ENCODE results near the gene ADAMTS19.
A peak's percentile ranks its signal among the peaks of the same experiment; 100 is the strongest.

Gene ADAMTS19

DNA sequence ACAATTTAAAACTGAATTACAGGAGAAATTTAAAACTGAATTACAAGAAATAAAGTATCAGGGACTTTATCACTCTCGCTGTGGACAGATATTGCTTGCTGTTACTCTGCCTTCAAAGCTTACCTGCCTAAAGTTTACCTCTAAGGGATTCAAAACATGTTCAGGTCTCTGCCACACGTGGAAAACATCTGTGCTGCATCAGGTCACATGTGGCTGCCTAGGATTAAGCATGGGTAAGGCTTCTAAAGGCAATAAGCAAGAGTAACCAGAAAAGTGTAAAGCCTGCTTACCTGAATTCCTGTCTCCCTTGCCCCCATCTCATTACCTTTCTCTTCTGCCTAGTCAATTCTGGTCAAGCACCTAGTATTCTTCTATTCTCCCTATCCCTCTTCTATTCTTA is 306.7 kb downstream of the ADAMTS19 start:
- DNase-seq (ENCODE audit: low read depth, low spot score), result no peak

DNA sequence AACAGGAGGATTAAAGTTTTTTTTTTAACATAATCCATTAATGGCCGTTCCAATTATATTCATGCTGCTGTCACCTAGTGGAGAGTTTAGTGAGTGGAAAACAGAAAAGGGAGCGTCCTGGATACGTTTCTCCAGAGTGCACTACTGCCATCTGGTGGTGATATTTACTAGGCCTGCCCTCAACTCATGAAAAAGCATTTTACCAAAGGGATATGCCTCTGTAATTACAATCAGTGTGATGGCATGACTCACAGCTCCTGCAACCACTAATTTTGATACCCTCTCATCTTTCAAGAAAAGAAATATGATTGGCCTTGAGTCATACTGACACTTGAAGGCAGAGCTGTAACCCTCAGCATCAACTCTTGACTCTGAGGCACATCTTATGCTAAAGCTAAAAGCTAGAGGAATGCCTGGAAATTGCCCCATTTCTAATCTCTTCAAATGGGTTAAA is 307.9 kb downstream of the ADAMTS19 start:
- DNase-seq (ENCODE audit: low read depth, low spot score), result peak; percentile 93

DNA sequence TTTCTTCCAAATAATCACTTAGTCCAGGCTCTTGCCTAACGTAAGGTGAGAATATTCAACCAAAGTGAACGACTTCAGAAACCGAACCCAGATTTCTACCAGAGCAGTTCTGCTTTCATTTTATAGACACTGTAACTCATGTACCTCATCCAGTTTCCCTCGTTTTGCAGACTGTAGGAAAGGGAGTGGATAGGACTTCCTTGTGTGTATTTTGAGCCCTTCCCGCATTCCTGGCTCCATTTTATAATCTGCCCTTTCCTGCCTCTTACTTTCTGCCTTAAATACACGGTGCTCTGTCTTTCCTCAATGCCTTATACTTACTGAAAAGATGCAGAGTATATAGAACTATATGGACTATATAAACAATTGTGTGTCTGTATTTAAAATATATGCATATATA is 308.6 kb downstream of the ADAMTS19 start:
- DNase-seq (ENCODE audit: low read depth, low spot score), result no peak

DNA sequence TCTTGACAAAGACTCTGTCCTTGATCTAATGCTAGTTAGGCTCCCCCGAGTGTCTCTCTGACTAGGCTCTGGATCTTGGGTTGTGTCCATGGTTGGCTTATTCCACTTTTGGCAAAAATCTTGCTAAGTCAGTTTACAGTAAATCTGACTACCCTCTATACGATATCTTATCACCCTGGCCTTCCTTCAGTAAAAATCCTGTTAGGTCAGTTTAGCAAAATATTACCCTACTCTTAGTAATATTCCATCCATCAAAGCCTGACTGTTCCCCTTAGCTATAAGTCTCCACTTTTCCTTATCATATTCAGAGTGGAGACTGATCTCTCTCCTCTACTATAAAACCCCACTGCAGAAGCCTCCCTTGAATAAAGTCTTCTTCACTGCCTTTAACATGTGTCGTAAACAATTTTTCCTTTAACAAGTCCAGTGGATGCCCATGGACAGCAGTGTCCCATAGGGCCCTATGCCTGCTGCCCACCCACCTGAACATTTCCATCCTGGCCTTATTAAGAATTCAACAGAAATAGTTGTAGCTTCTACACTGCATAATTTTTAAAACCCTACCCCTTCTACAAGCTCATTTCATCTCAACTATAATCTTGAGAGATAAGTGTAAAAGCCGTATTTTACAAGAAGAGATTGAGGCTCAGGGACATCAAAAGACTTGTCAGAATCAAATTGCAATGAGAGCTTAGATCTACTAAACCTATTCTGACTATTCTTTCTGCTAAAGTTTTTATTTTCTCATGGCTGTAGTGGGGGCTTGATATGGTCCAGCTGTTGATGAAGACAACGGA is 310.1 kb downstream of the ADAMTS19 start:
- DNase-seq (ENCODE audit: low read depth, low spot score), result no peak

DNA sequence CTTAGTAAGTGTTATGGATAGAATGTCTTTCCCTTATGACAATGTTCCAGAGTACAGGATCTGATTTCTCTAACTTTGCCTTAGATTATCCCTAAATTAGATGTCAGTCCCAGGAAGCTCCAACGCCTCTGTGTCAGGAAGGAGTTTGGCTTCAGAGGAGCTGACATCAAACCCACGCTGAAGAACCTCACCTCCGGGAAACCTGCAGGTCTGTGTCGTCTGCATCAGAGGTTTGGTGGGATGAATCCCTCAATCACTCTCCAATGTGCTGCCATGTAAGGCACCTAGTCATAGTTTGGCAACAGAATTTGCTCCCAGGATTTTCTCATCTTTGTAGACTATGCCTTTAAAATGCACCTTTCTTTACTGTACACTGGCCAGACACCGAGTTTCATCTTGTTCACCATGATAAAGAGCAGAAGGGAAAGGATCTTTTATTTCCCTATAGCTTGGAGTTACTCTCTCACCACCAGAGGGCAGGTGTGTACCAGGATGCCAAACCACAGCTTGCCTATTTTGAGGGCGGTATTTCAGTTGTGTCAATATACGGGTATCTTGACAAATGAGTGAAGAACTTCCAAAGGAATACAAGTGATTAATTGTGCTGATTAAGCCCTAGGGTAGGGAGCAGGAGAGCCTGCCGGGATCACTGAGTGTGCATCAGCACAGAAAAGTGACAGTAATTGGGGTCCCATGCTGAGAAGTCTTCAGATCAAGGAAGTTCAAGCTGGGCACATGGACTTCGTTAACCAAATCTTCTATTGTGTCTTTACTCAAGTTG is 311.1 kb downstream of the ADAMTS19 start:
- DNase-seq (ENCODE audit: low read depth, low spot score), result peak; percentile 75

DNA sequence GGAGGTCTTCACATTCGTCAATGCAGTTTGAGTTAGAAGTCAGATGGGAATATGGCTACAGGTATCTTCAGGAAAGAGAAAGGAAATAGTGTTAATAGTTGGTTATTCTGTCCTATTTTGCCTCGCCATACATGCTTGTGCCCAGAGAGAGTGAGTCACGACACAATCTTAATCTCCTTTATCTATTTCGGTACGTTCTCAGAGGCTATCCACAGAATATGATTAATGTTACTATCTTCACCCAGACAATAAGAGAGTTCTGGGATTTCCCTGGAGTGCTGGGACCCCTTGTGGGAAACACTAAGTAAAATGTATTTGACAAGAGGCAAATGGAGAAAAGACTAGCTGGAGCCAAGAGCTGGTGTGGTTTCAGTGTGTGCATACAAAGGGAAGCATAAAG is 313.3 kb downstream of the ADAMTS19 start:
- DNase-seq (ENCODE audit: low read depth, low spot score), result no peak

DNA sequence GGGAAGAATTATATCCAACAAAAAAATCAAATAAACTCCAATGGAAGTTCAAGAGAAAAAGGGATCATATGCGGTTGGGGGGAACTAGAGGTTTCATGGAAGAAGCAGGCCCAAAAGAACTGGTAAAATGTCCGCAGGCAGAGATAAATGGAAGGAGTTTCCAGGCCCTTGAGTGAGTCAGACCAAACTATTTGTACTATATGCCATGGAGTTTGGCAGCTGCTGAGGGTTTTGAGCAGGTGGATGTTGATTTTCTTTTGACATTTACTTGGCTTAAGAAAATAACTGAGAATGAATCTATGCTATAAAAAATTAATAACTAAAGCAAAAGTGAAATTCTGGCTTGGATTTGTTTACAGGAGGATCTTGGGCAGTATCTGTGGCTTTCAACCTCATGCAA is 321.5 kb downstream of the ADAMTS19 start:
- DNase-seq (ENCODE audit: low read depth, low spot score), result no peak
